PC-9 (cell line): Measurements from ENCODE around the gene PDZRN4. TPM values are rescaled to one million over a fixed set of nuclear protein-coding genes. Genes with fewer than 3 reads are reported as not detected.

Source experiments
- BruUV-seq: library from RNA; stranded (reverse); fragments of 400-500 nt; replicated peaks from 2 replicates; lab custom pipeline; 2021; lab: Mats Ljungman, UMichigan
- CTCF ChIA-PET: fragments of 300-600 bp; sonication (Branson Sonifier 250); formaldehyde crosslinking; loops from one replicate; lab custom pipeline; 2022; ENCODE audit warnings: antibody characterized with exemption; lab: Charles Lee
- POLR2A ChIA-PET: fragments of 300-600 bp; sonication (Branson Sonifier 250); formaldehyde crosslinking; loops from one replicate; lab custom pipeline; 2022; ENCODE audit warnings: antibody characterized with exemption; ENCODE audit not compliant: unreplicated experiment; lab: Charles Lee
- DNase-seq, 2 experiments: peaks; one replicate each; pipeline versions ENCODE4 v3.0.0 to v3.0.0-alpha.2; 2015 to 2022; ENCODE audit warnings: mixed read lengths in 1 of 2
- H2AFZ ChIP-seq: fragments of 200-600 bp; sonication (generic); 2 replicates; pipeline ENCODE4 v1.8.1; 2017; ENCODE audit warnings: antibody characterized with exemption
- H3F3A ChIP-seq: fragments of 200-600 bp; sonication (generic); 2 replicates; pipeline ENCODE4 v1.8.1; 2017; ENCODE audit warnings: antibody characterized with exemption, mild to moderate bottlenecking, low read depth; ENCODE audit not compliant: insufficient read depth
- H3K27ac ChIP-seq: fragments of 200-600 bp; sonication (generic); 2 replicates; pipeline ENCODE4 v1.6.1; 2016; ENCODE audit warnings: mixed run types
- H3K27me3 ChIP-seq: fragments of 200-600 bp; sonication (generic); 2 replicates; pipeline ENCODE4 v1.6.1; 2016; ENCODE audit warnings: low read depth, mixed run types; ENCODE audit not compliant: insufficient read depth
- H3K36me3 ChIP-seq: fragments of 200-600 bp; sonication (generic); 2 replicates; pipeline ENCODE4 v1.6.1; 2016; ENCODE audit warnings: low read depth, mixed run types
- H3K4me1 ChIP-seq: fragments of 200-600 bp; sonication (generic); replicated peaks from 2 replicates; pipeline ENCODE4 v1.6.1; 2016; ENCODE audit warnings: mixed run types; ENCODE audit not compliant: insufficient read depth
- H3K4me2 ChIP-seq: fragments of 200-600 bp; sonication (generic); 2 replicates; pipeline ENCODE4 v1.6.1; 2017; ENCODE audit warnings: mixed run types
- H3K4me3 ChIP-seq: fragments of 200-600 bp; sonication (generic); 2 replicates; pipeline ENCODE4 v1.6.1; 2016; ENCODE audit warnings: mixed run types
- H3K79me2 ChIP-seq: fragments of 200-600 bp; sonication (generic); 2 replicates; pipeline ENCODE4 v1.6.1; 2017; ENCODE audit warnings: low read depth, mixed run types
- H3K9me2 ChIP-seq: fragments of 200-600 bp; sonication (generic); 2 replicates; pipeline ENCODE4 v1.8.1; 2017; ENCODE audit warnings: mild to moderate bottlenecking; ENCODE audit not compliant: insufficient read depth
- H3K9me3 ChIP-seq: fragments of 200-600 bp; sonication (generic); 2 replicates; pipeline ENCODE4 v1.8.1; 2016; ENCODE audit warnings: low read depth; ENCODE audit not compliant: insufficient read depth
- H4K20me1 ChIP-seq: fragments of 200-600 bp; sonication (generic); 2 replicates; pipeline ENCODE4 v1.8.1; 2017; ENCODE audit not compliant: insufficient read depth
- EZH2 ChIP-seq: fragments of 200-600 bp; sonication (generic); IDR thresholded peaks from 2 replicates; pipeline ENCODE4 v1.8.0; 2017; ENCODE audit warnings: antibody characterized with exemption, low read depth
- intact Hi-C: fragments of 100-400 bp; cut with micrococcal nuclease; formaldehyde crosslinking; loops from one replicate; pipeline ENCODE4 v1.10.0; 2022; ENCODE audit not compliant: unreplicated experiment
- total RNA-seq: library from RNA; stranded (reverse); gene quantifications from 2 replicates; pipeline ENCODE4 v1.2.3, GENCODE V29; 2021
- TF ChIP-seq, protein P1 (sequence below): fragments of 200-600 bp; sonication (generic); conservative IDR thresholded peaks from 2 replicates; pipeline ENCODE4 v1.6.1; 2017; ENCODE audit warnings: mixed run types, antibody characterized with exemption, mild to moderate bottlenecking, moderate library complexity

PDZRN4 gene
- total RNA-seq, 1 experiment from 2014 or later: not detected

GRCh38 chr12:41552588-41552987 lies 364.5 kb downstream of the PDZRN4 start:
- ChIA-PET CTCF (no interaction called here), POLR2A (no interaction called here)
- no peaks in the 10 kb centered on the region for H3K79me2 ChIP-seq
- no peak for DNase-seq
- H3K4me1 ChIP-seq: no peaks in the 10 kb centered on the region
- H3K36me3 ChIP-seq: no peaks in the 10 kb centered on the region
- H3F3A ChIP-seq: no peaks in the 10 kb centered on the region
- no peak overlapping the region for H3K27ac ChIP-seq
- H3K9me3 ChIP-seq: no peaks in the 10 kb centered on the region
- H3K27me3 ChIP-seq: no peaks in the 10 kb centered on the region
- no peak overlapping the region for H2AFZ ChIP-seq
- H3K4me2 ChIP-seq: no peak overlapping the region
- intact Hi-C loops: no loop called here
- TF ChIP-seq, protein P1, sequence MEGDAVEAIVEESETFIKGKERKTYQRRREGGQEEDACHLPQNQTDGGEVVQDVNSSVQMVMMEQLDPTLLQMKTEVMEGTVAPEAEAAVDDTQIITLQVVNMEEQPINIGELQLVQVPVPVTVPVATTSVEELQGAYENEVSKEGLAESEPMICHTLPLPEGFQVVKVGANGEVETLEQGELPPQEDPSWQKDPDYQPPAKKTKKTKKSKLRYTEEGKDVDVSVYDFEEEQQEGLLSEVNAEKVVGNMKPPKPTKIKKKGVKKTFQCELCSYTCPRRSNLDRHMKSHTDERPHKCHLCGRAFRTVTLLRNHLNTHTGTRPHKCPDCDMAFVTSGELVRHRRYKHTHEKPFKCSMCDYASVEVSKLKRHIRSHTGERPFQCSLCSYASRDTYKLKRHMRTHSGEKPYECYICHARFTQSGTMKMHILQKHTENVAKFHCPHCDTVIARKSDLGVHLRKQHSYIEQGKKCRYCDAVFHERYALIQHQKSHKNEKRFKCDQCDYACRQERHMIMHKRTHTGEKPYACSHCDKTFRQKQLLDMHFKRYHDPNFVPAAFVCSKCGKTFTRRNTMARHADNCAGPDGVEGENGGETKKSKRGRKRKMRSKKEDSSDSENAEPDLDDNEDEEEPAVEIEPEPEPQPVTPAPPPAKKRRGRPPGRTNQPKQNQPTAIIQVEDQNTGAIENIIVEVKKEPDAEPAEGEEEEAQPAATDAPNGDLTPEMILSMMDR: no peak
- TF ChIP-seq EZH2: no peak
- H3K4me3 ChIP-seq: no peak overlapping the region
- BruUV-seq: no TSS peak
- H3K9me2 ChIP-seq: no peaks in the 10 kb centered on the region
- no peaks in the 10 kb centered on the region for H4K20me1 ChIP-seq

DNA sequence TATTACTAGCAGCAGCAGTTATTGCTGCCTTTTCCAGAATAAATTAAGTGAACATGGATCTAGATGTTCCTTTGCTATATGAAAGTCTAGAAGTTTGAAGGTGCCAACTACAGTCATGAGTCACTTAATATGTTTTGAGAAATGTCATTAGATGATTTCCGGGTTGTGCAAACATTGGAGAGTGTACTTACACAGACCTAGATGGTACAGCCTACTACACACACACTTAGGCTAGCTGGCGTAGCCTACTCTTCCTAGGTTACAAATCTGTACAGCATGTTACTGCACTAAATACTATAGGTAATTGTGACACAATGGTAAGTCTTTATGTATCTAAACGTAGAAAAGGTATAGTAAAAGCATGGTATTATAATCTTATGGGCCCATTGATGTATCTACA lies 368.1 kb downstream of the PDZRN4 start:
- POLR2A ChIA-PET: no interaction called here
- no peaks in the 10 kb centered on the region for H3K9me2 ChIP-seq
- no peak overlapping the region for H3K27ac ChIP-seq
- DNase-seq: no peak
- no peaks in the 10 kb centered on the region for H3F3A ChIP-seq
- intact Hi-C loops: no loop called here
- H3K27me3 ChIP-seq: no peaks in the 10 kb centered on the region
- no peaks in the 10 kb centered on the region for H3K36me3 ChIP-seq
- no peaks in the 10 kb centered on the region for H3K9me3 ChIP-seq
- BruUV-seq: no TSS peak
- H2AFZ ChIP-seq: no peak overlapping the region
- no peak overlapping the region for H3K4me3 ChIP-seq
- no peaks in the 10 kb centered on the region for H3K4me1 ChIP-seq
- no peak overlapping the region for H3K4me2 ChIP-seq
- H3K79me2 ChIP-seq: no peaks in the 10 kb centered on the region
- CTCF ChIA-PET: no interaction called here
- TF ChIP-seq, protein P1: no peak
- TF ChIP-seq EZH2: no peak
- H4K20me1 ChIP-seq: no peaks in the 10 kb centered on the region

GRCh38 chr12:41557344-41557743 lies 369.2 kb downstream of the PDZRN4 start:
- Histone ChIP-seq H3K4me3 (no peak overlapping the region), H3K36me3 (no peaks in the 10 kb centered on the region), H3K4me1 (no peaks in the 10 kb centered on the region), H3K9me2 (no peaks in the 10 kb centered on the region), H3K4me2 (no peak overlapping the region), H4K20me1 (no peaks in the 10 kb centered on the region), H3F3A (no peaks in the 10 kb centered on the region), H3K27me3 (no peaks in the 10 kb centered on the region), H2AFZ (no peak overlapping the region), H3K79me2 (no peaks in the 10 kb centered on the region), H3K9me3 (no peaks in the 10 kb centered on the region), H3K27ac (no peak overlapping the region)
- no peak for DNase-seq
- intact Hi-C loops: no loop called here
- BruUV-seq: no TSS peak
- CTCF ChIA-PET: interaction anchor here (0.7 kb wide), 1 partner anchor 85 kb away, joined by 19 read pairs; no protein-coding TSS in a partner anchor
- no peak for TF ChIP-seq EZH2
- TF ChIP-seq, protein P1: no peak
- POLR2A ChIA-PET: no interaction called here
